Fibroblast of lung (primary cell): ENCODE data around the gene ZNF664. TPM values are rescaled to one million over a fixed set of nuclear protein-coding genes. Genes with fewer than 3 reads are reported as not detected.

ENCODE experiments used
- DNase-seq, 2 donors: peaks; one replicate each; pipeline versions ENCODE4 v3.0.0 to v3.0.0-alpha.2; 2010; ENCODE audit warnings: low read depth in 2 of 2
- H2AFZ ChIP-seq: 2 replicates; pipeline ENCODE4 v1.5.1; 2012; ENCODE audit warnings: low read length, control low read depth, inconsistent platforms
- H3K27ac ChIP-seq: 2 replicates; pipeline ENCODE4 v1.5.1; 2011; ENCODE audit warnings: low read length, control low read depth; ENCODE audit not compliant: insufficient read depth
- H3K27me3 ChIP-seq: 2 replicates; pipeline ENCODE4 v1.5.1; 2011; ENCODE audit warnings: mild to moderate bottlenecking, low read length; ENCODE audit not compliant: control insufficient read depth, insufficient read depth
- H3K36me3 ChIP-seq: 2 replicates; pipeline ENCODE4 v1.5.1; 2011; ENCODE audit warnings: low read length; ENCODE audit not compliant: control insufficient read depth, insufficient read depth
- H3K4me1 ChIP-seq: 2 replicates; pipeline ENCODE4 v1.5.1; 2011; ENCODE audit warnings: low read length; ENCODE audit not compliant: control insufficient read depth, insufficient read depth; ENCODE audit errors: extremely low read depth
- H3K4me2 ChIP-seq: 2 replicates; pipeline ENCODE4 v1.5.1; 2011; ENCODE audit warnings: low read length, control low read depth; ENCODE audit not compliant: insufficient read depth; ENCODE audit errors: extremely low read depth
- H3K4me3 ChIP-seq, 4 experiments: fragments of 200-600 bp in 1 of 4; sonication (generic) in 1 of 4; replicated peaks in 1 of 4; 2 replicates each; pipeline ENCODE4 v1.5.1; 2011 to 2016; ENCODE audit warnings: low read length in 4 of 4, low read depth in 3 of 4, mild to moderate bottlenecking in 3 of 4, control low read depth in 2 of 4, inconsistent platforms in 1 of 4, mixed read lengths in 1 of 4; ENCODE audit not compliant: insufficient read depth in 1 of 4; ENCODE audit errors: control extremely low read depth in 1 of 4
- H3K79me2 ChIP-seq: 2 replicates; pipeline ENCODE4 v1.5.1; 2012; ENCODE audit warnings: mild to moderate bottlenecking, low read length, inconsistent platforms; ENCODE audit not compliant: control insufficient read depth, insufficient read depth
- H3K9ac ChIP-seq: 2 replicates; pipeline ENCODE4 v1.5.1; 2011; ENCODE audit warnings: mild to moderate bottlenecking, low read length, control low read depth; ENCODE audit not compliant: insufficient read depth
- H3K9me3 ChIP-seq: 2 replicates; pipeline ENCODE4 v1.5.1; 2012; ENCODE audit warnings: low read depth, low read length; ENCODE audit not compliant: control insufficient read depth, insufficient read depth
- H4K20me1 ChIP-seq: 2 replicates; pipeline ENCODE4 v1.5.1; 2011; ENCODE audit warnings: low read length; ENCODE audit not compliant: control insufficient read depth, insufficient read depth; ENCODE audit errors: extremely low read depth
- EZH2 ChIP-seq: IDR thresholded peaks from 2 replicates; pipeline ENCODE4 v1.5.1; 2012; ENCODE audit warnings: low read length, control low read depth, mild to moderate bottlenecking; ENCODE audit errors: missing control alignments
- polyA plus RNA-seq, 2 donors: library from polyadenylated mRNA; depleted of rRNA in 1 of 2; stranded (reverse) in 1 of 2; unstranded in 1 of 2; fragments of >200 nt; gene quantifications; 2 replicates each; pipeline ENCODE4 v1.2.1, GENCODE V29; 2011 to 2012; ENCODE audit warnings: missing spikeins in 1 of 2
- total RNA-seq: library from RNA; depleted of rRNA; stranded (reverse); fragments of >200 nt; gene quantifications from 2 replicates; pipeline ENCODE4 v1.2.1, GENCODE V29; 2014
- TF ChIP-seq, protein P1 (sequence below), 2 donors: IDR thresholded peaks in 1 of 2; conservative IDR thresholded peaks in 1 of 2; 1 replicate in 1 of 2; 2 replicates in 1 of 2; pipeline ENCODE4 v1.5.1; 2011 to 2012; ENCODE audit warnings: low read length in 2 of 2, control low read depth in 1 of 2, inconsistent platforms in 1 of 2, low read depth in 1 of 2, mild to moderate bottlenecking in 1 of 2

Gene ZNF664
- total and polyA plus RNA-seq, 2 donors (not counting 1 experiment from before 2014, with no cell fraction given): 43.9 to 55.1 TPM

DNA sequence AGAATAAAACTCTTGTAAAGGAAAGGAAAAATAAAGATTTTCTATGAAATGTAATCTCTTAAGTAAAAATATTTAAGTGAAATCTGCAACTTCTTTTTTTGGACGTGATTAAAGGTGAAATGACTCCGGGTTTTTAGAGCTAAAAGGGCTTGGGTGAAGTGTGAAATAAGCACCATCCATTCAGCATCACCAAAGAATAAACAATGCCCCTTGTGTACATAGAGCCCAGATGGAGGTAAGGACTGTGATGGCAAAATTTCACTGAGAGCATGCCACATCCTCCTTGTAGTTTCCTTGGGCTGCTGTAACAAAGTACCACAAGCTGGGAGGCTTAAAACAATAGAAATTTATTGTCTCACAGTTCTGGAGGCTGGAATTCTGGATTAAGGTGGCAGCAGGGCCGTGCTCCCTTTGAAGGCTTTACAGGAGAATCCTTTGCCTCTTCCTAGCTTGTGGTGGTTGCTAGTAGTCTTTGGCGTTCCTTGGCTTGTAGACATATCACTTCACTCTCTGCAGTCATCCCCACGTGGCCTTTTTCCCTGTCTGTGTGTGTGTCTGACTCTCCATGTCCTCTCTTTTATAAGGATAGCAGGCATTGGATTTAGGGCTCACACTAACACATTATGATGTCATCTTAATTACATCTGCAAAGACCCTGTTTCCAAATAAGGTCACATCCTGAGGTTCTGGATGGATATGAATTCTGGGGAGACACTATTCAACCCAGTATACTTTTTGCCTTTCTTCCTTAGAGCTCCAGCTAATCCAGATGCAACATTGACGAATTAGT is 24.2 kb downstream of the ZNF664 start:
- H3K4me3 ChIP-seq: no peak overlapping the region
- no peaks in the 10 kb centered on the region for H4K20me1 ChIP-seq
- H3K36me3 ChIP-seq: peaks cover 3% of the 10 kb centered on the region
- H2AFZ ChIP-seq: no peak overlapping the region
- no peak overlapping the region for H3K27ac ChIP-seq
- H3K79me2 ChIP-seq: no peaks in the 10 kb centered on the region
- no peak for DNase-seq
- H3K4me1 ChIP-seq: peaks cover 12% of the 10 kb centered on the region
- H3K9me3 ChIP-seq: no peaks in the 10 kb centered on the region
- no peak overlapping the region for H3K4me2 ChIP-seq
- H3K9ac ChIP-seq: no peak overlapping the region
- no peaks in the 10 kb centered on the region for H3K27me3 ChIP-seq
- TF ChIP-seq EZH2: no peak
- TF ChIP-seq, protein P1, sequence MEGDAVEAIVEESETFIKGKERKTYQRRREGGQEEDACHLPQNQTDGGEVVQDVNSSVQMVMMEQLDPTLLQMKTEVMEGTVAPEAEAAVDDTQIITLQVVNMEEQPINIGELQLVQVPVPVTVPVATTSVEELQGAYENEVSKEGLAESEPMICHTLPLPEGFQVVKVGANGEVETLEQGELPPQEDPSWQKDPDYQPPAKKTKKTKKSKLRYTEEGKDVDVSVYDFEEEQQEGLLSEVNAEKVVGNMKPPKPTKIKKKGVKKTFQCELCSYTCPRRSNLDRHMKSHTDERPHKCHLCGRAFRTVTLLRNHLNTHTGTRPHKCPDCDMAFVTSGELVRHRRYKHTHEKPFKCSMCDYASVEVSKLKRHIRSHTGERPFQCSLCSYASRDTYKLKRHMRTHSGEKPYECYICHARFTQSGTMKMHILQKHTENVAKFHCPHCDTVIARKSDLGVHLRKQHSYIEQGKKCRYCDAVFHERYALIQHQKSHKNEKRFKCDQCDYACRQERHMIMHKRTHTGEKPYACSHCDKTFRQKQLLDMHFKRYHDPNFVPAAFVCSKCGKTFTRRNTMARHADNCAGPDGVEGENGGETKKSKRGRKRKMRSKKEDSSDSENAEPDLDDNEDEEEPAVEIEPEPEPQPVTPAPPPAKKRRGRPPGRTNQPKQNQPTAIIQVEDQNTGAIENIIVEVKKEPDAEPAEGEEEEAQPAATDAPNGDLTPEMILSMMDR (conservative IDR thresholded peaks at IDR 0.05 in 1 of 2, IDR thresholded peaks at IDR 0.05 in 1 of 2; ENCODE audit: low read depth in 1 of 2, low read length in 2 of 2): no peak

DNA sequence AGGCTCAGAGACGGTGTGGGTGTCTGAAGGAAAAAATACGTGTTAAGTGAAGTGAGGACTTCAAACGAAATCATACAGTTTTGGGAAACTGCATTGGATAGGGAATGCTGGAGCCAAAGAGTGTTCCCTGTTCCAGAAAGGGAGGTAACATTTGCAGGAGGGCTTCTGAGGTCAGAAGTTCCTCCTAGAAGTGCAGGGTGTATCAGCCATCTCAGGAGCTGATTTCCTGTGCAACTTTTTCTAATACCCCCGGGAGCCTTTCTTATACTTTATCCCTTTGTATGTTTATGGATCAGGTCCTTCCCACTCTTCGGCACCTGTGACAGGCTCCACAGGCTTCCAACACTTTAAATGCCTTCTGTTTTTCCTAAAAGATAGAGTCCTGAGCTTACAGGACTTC is 24.9 kb downstream of the ZNF664 start:
- Histone ChIP-seq H3K27ac (no peak overlapping the region), H3K36me3 (peaks cover 2% of the 10 kb centered on the region), H3K4me2 (no peak overlapping the region), H3K27me3 (no peaks in the 10 kb centered on the region), H3K4me3 (no peak overlapping the region), H3K4me1 (peaks cover 12% of the 10 kb centered on the region), H3K9ac (no peak overlapping the region), H3K9me3 (no peaks in the 10 kb centered on the region), H4K20me1 (no peaks in the 10 kb centered on the region), H2AFZ (no peak overlapping the region), H3K79me2 (no peaks in the 10 kb centered on the region)
- DNase-seq: no peak
- TF ChIP-seq EZH2: no peak
- TF ChIP-seq, protein P1 (conservative IDR thresholded peaks at IDR 0.05 in 1 of 2, IDR thresholded peaks at IDR 0.05 in 1 of 2; ENCODE audit: low read depth in 1 of 2, low read length in 2 of 2): no peak

DNA sequence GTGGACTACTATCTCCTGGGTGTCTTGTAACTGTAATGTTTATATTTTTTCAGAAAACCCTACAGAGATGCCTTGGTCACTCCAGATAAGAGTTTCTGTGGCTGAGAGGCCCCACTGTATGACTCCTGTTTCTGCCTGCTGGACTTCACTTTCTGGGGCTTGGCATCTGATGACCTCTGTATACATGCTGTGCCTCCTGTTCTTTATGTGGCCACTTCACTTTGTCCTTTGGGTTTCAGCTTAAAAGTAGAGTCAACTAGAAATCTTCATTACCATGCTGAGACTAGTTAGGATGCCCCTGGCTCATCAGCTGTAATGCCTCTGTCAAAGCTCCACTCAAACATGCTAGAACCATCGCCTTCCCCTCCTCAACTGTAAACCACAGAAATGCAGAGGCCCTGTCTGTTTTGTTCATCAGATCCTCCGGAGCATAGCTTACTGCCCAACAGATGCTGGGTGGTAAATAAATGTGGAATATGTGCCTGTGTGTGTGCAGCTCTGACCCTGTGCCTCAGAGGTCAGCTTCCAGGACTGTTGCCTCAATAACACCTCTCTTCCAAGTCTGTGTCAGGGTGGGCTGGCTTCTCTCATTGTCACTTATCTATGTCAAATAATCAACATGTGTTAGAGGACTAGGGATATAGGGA is 25.5 kb downstream of the ZNF664 start:
- no peak for TF ChIP-seq EZH2
- TF ChIP-seq, protein P1 (conservative IDR thresholded peaks at IDR 0.05 in 1 of 2, IDR thresholded peaks at IDR 0.05 in 1 of 2; ENCODE audit: low read depth in 1 of 2, low read length in 2 of 2): no peak
- Histone ChIP-seq H3K4me2 (no peak overlapping the region), H3K9me3 (no peaks in the 10 kb centered on the region), H3K4me1 (peaks cover 12% of the 10 kb centered on the region), H3K27me3 (no peaks in the 10 kb centered on the region), H3K4me3 (no peak overlapping the region), H2AFZ (no peak overlapping the region), H3K36me3 (peaks cover 2% of the 10 kb centered on the region), H4K20me1 (no peaks in the 10 kb centered on the region), H3K27ac (no peak overlapping the region), H3K79me2 (no peaks in the 10 kb centered on the region), H3K9ac (no peak overlapping the region)
- DNase-seq: peak in 1 of 2 donors; percentile 72
